ENCODE data around the gene ADAMTSL1.
"Not testable (repeated sequence)": the region's sequence is repeated elsewhere in the genome, so short reads cannot be mapped to it uniquely, and the experiment has no call there.

Gene ADAMTSL1

GRCh38 chr9:18921366-18922075 lies 447.6 kb downstream of the ADAMTSL1 start:
- DNase-seq = no peak

DNA sequence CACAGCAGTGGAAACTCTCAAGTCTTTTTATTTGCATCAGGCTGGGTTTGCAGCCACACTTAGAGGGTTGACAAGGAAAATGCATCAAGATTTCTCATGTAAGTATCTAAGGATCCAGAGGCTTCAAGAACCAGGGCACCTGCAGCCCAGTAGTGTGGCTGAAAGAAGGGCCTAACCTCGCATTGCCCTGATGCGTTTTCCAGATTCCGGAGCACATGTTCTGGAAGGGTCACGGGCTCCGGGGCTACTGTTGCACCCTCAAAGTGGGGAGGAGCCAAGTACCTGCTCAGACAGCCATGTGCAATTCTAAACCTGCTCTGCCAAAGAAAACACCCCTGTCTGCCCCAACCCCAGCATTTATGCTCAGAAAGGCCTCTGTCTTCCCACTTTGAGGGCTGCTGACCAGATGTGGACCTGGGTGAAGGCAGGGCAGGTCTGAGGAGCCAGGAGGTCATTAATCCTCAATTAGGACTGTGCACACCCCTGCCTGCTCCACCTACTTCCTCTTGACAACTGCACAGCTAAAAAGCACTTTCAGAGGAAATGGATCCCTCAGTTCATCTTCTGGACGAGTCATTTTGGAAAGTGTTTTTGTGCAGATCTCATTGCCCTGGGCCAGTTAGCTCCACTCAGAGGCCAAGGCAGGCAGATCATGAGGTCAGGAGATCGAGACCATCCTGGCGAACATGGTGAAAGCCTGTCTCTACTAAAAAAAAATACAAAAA lies 448.4 kb downstream of the ADAMTSL1 start:
- DNase-seq = no peak

- DNase-seq = no peak
These were observed 449.2 kb downstream of the ADAMTSL1 start for GRCh38 chr9:18923167-18923566.

DNA sequence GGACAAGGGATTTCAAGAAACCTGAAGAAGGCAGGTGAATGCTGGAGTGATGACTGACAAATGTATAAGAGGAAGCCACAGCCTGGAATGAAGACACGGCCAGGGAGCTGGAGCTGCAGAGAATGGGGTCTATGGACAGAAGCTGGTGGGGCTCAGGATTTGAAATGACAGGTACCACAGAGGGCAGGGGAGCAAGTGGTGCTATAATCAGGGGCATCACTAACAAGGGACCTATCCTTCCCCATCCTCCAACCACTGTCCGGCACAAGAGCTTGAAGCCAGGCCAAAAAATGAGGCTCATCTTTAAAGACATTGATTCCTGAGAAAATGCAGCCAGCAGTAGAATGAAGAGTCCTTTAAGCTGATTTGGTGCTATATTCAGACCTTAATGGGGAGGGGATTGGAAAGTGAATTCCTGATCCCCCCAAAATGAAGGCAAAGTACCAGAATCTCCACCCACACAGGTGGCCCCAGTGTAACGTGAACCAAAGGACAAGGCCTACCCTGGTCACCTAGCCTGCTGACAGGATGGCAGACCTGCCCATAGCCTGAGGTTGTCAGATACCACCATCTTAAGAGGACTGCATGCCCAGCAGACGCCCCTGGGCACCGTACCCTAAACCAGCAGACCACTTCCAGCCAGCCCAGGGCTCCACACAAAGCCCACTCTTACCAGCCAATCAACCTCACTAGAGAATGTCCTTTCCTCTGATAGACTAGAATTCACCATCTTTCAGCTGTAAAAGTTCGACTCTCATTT lies 449.9 kb downstream of the ADAMTSL1 start:
- no peak for DNase-seq

DNA sequence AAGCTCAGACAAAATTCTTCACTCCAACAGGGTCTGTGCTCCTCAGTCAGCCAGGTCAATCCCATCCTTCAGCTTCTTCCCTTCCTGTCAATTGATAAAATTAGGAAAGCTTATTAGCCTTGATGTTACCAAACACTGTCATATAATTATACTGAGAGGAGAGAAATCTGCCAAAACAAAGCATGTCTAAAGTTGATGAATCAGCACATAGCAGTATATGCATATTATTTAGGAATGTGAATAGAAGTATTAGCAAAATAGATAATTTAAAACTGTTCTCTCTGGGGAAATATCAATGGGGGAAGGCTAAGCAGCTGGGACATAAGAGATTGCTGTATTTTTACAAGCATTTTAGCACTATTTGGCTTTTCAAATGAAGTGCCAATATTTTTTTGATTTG lies 451.9 kb downstream of the ADAMTSL1 start:
- DNase-seq = no peak

DNA sequence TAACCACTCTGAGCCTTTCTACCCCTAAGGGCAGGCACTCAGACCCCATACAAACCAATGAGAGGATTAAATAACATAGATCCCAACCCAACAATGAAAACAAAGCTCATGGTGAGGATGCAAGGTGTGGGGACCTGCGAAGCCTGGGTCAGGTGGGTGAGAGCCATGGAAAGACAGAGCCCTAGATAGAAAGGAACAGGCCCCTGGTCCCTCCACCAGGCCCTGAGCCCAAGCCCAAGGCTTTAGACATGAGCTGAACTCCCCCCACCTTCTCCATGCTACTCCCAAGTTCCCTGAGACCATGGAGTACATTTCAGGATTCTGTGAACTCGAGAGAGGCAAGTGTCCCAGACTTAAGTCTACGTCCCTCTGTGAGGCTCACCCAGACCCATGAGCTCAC lies 452.6 kb downstream of the ADAMTSL1 start:
- no peak for DNase-seq

- no peak for DNase-seq
These were observed 454.8 kb downstream of the ADAMTSL1 start for GRCh38 chr9:18928711-18929110.

DNA sequence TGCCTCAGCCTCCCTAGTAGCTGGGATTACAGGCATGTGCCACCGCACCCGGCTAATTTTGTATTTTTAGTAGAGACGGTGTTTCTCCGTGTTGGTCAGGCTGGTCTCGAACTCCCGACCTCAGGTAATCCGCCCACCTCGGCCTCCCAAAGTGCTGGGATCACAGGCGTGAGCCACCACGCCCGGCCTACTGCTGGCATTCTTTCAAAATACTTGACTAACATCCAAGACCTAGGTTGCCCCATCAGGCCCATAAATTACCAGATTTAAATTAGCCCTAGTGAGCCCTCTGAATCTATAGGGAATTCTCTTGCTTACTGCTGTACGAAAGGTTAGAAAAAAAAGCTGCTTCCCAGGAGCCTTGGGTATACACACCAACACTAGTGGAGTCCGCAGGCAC lies 456.7 kb downstream of the ADAMTSL1 start:
- not testable (repeated sequence) for DNase-seq

DNA sequence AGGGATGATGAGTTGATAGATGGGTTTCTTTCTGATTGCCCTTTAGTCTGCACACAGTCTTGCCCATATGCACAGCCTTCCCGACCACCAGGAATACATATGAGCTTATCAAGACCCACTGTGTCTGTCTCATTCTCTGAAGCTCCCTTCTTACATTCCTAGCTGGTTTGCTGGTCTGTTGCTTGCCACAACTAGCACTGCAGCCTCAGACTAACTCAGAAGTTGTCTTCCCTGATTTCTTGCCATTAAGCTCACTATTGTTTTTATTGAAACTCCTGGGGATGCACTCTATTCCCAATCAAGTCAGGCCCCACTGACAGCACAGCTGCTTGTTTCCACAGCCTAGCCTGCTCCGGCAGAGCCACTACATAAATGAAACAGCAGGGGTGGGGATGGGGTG lies 461.6 kb downstream of the ADAMTSL1 start:
- no peak for DNase-seq

GRCh38 chr9:18936094-18936871 lies 462.3 kb downstream of the ADAMTSL1 start:
- no peak for DNase-seq

GRCh38 chr9:18939943-18940342 lies 466.0 kb downstream of the ADAMTSL1 start:
- DNase-seq = no peak

GRCh38 chr9:18941060-18941740 lies 467.2 kb downstream of the ADAMTSL1 start:
- DNase-seq = no peak

DNA sequence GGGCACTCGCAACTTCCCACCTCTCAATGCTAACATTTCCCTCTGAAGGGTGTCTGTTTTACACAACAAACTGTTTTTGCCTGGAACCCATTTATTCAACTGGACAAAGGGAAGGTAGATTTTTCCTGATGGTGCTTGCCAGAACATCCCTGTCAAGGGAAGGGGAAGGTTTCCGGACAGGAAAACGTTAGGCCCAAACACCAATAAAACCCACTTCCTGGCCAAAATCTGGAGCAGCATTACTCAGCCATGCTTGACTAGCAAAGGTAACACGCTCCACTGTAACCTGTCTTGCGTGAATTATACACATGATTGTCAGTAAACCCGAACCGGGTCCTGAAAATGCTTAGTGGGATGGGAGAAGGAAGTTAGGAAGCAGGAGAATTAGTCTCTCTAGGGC lies 468.8 kb downstream of the ADAMTSL1 start:
- no peak for DNase-seq

DNA sequence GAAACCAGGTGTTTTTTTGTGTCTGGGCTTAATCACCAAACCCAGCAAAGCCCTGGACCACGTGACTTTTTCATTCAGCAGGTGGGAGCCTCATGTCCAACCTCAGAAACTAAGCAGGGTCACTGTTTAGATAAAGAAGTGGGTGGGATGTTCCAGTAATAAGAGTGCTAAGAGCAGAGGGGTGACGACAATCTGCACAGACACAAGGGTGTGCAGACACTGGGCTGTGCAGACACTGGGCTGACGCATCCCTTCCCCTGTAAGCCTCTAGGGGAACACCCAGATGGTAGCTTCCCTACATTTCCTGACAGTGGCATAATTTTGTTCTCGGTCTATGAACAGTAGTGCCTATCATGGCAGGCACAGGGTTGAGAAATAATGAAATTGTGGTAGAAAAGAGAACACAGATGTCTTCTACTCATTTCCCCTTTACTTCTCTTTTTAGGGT lies 474.0 kb downstream of the ADAMTSL1 start:
- no peak for DNase-seq

- no peak for DNase-seq
These were observed 478.0 kb downstream of the ADAMTSL1 start for GRCh38 chr9:18951936-18952335.

DNA sequence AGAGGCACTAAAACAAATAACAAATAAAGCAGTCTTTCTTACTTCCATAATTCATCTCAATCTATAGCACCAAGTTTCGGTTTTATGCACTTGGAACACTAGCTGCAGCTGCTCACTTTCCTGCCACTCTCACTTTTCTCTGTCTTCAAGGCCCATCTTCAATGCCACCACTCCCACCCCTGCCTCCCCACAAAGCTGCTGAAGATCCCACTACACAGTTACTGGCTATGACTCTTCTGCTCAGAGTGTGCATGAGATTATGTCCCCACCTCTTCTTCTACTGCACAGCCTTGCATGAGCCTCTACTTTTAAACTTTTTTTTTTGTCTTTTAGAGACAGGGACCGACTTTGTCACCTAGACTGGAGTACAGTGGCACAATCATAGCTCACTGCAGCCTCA lies 481.7 kb downstream of the ADAMTSL1 start:
- no peak for DNase-seq

Data from NCI-H524 treated with DMSO at 0.1 percent for 48 hours (cell line).